Mucosa of descending colon (tissue), 3 donors: ENCODE measurements around the gene HDAC9. TPM values are rescaled to one million over a fixed set of nuclear protein-coding genes. Genes with fewer than 3 reads are reported as not detected.

ENCODE experiments used
- ATAC-seq: fragments of 200-7000 bp; cut with Tn5 transposase; one replicate; pipeline ENCODE4 v1.9.1; 2020; ENCODE audit warnings: mild to moderate bottlenecking, moderate library complexity
- DNase-seq, 3 donors: peaks; one replicate each; pipeline ENCODE4 v3.0.0-alpha.2; 2020
- H3K36me3 ChIP-seq: fragments of 200-600 bp; one replicate; pipeline ENCODE4 v1.8.0; 2021; ENCODE audit warnings: low read depth, mild to moderate bottlenecking
- H3K4me1 ChIP-seq: fragments of 200-600 bp; one replicate; pipeline ENCODE4 v1.8.0; 2021; ENCODE audit warnings: low read depth, mild to moderate bottlenecking
- H3K4me3 ChIP-seq: fragments of 200-600 bp; one replicate; pipeline ENCODE4 v1.8.0; 2021; ENCODE audit warnings: mild to moderate bottlenecking
- H3K9me3 ChIP-seq: fragments of 200-600 bp; one replicate; pipeline ENCODE4 v1.8.0; 2021; ENCODE audit warnings: mild to moderate bottlenecking
- intact Hi-C, 2 donors: fragments of 100-400 bp; cut with DNase I in 1 of 2; cut with micrococcal nuclease in 1 of 2; formaldehyde crosslinking; loops; one replicate each; pipeline versions ENCODE4 v1.11.0 to v1.11.1; 2022; cut with DNase I, micrococcal nuclease
- total RNA-seq, 3 donors: library from RNA; stranded (reverse); fragmentation: NEBNext Ultra II Directional in 2 of 3; extraction: Animal tissue kit (Norgen Biotek cat#: 25700) in 2 of 3; gene quantifications; one replicate each; pipeline versions ENCODE4 v1.2.1 to v1.2.4, GENCODE V29; 2021 to 2023
- TF ChIP-seq, protein P1 (sequence below): fragments of 200-600 bp; IDR thresholded peaks from one replicate; pipeline ENCODE4 v1.8.0; 2022; ENCODE audit warnings: antibody characterized with exemption, mild to moderate bottlenecking
- donor health status: DM: no; HTN: no; CAD: no; lungs with moderate emphysema.
- donor health status: DM: no; HTN: no; CAD: no.
- donor health status: DM: no; HTN: yes; CAD: no.

The HDAC9 gene
- total RNA-seq, 3 donors from 2014 or later, result 16.0 to 20.4 (median 17.5) TPM

- TF ChIP-seq, protein P1, sequence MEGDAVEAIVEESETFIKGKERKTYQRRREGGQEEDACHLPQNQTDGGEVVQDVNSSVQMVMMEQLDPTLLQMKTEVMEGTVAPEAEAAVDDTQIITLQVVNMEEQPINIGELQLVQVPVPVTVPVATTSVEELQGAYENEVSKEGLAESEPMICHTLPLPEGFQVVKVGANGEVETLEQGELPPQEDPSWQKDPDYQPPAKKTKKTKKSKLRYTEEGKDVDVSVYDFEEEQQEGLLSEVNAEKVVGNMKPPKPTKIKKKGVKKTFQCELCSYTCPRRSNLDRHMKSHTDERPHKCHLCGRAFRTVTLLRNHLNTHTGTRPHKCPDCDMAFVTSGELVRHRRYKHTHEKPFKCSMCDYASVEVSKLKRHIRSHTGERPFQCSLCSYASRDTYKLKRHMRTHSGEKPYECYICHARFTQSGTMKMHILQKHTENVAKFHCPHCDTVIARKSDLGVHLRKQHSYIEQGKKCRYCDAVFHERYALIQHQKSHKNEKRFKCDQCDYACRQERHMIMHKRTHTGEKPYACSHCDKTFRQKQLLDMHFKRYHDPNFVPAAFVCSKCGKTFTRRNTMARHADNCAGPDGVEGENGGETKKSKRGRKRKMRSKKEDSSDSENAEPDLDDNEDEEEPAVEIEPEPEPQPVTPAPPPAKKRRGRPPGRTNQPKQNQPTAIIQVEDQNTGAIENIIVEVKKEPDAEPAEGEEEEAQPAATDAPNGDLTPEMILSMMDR, result no peak
- H3K4me1 ChIP-seq, result no peaks in the 10 kb centered on the region
- DNase-seq (no peak), ATAC-seq (no peak)
- H3K36me3 ChIP-seq, result no peaks in the 10 kb centered on the region
- H3K4me3 ChIP-seq, result no peak overlapping the region
- intact Hi-C loops, result no loop called here
- no peaks in the 10 kb centered on the region for H3K9me3 ChIP-seq
Measured at GRCh38 chr7:18815261-18815960, 319.9 kb downstream of the HDAC9 start.

- Histone ChIP-seq H3K36me3 (no peaks in the 10 kb centered on the region), H3K4me1 (no peaks in the 10 kb centered on the region), H3K4me3 (no peak overlapping the region), H3K9me3 (no peaks in the 10 kb centered on the region)
- ATAC-seq (no peak), DNase-seq (no peak)
- TF ChIP-seq, protein P1, result no peak
- intact Hi-C loops, result no loop called here
Measured at GRCh38 chr7:18820981-18821380, 325.4 kb downstream of the HDAC9 start.

DNA sequence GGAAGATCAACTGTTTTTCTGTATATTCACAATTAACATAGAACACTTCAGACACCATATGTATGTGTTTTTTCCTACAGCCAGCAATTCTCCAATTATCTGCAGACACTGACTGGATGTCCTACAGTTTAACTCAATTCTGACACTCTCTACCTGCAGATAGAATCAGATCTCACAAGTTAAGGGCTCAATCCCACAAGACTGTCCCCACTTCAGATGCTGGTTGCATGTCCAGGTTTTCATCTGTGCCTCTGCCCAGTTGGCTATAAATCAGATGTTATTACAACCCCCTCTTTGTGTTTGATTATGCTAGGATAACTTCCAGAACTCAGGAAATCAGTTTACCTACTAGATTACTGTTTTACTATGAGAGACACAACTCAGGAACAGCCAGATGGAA, 326.0 kb downstream of the HDAC9 start:
- ATAC-seq, result no peak
- Histone ChIP-seq H3K4me3 (no peak overlapping the region), H3K4me1 (no peaks in the 10 kb centered on the region), H3K9me3 (no peaks in the 10 kb centered on the region), H3K36me3 (no peaks in the 10 kb centered on the region)
- intact Hi-C loops, result no loop called here
- DNase-seq, result no peak
- TF ChIP-seq, protein P1, result no peak

DNA sequence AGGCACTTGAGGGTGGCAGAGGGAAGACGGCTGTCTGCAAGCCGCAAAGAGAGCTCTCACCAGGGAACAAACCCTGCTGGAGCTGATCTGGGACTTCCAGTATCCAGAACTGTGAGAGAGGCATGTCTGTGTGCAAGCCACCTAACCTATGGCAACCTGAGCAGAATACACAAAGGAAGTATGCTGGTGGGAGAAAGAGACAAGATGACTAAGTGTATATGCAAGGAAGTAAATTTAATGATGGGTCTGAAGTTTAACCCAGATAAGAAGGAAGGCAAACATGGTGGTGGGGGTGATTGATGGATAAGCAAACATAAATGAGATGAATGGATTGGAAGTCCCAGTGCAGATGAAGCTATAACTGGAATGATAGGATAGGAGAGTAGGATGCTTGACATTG, 328.6 kb downstream of the HDAC9 start:
- DNase-seq (no peak), ATAC-seq (no peak)
- Histone ChIP-seq H3K36me3 (no peaks in the 10 kb centered on the region), H3K4me1 (peaks cover 9% of the 10 kb centered on the region), H3K4me3 (no peak overlapping the region), H3K9me3 (no peaks in the 10 kb centered on the region)
- intact Hi-C loops, result no loop called here
- TF ChIP-seq, protein P1, result no peak

DNA sequence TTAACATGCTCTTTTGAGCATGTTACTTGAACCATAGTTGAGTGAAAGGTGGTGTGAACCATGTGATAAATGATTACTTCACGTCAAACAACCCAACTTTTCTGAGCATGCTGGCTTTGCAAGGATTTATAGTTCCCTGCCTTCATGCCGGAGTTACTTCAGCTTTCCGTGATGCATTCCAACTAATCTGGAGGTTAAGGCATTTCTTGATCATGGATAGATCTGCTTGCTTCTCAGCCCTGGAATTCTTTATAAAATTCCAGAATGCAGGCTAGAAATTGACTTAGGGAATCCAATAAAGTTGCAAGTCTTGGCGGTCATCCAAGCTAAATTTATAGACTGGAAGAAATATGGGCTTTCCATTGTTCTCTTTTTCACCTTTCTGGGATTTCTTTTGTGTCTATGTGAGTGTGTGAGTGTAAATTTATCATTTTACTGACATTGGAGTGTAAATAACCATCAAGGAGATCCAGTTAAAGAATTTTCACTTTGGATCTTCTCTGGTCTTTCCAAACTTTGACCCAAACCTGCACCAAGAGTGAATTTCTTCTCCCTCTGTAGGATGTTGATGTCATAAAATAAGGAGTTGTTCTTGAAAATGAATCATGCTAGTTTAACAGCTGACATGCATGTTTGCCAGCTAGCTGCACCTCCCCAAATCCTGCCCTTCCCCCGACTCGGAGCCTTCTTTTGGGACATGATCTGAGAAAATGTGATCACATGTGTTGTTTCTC, 332.9 kb downstream of the HDAC9 start:
- intact Hi-C loops, result no loop called here
- no peak overlapping the region for H3K4me3 ChIP-seq
- TF ChIP-seq, protein P1, result no peak
- no peak for DNase-seq
- H3K4me1 ChIP-seq, result peaks cover 21% of the 10 kb centered on the region
- no peaks in the 10 kb centered on the region for H3K9me3 ChIP-seq
- peak; percentile 46 for ATAC-seq
- H3K36me3 ChIP-seq, result no peaks in the 10 kb centered on the region
